HG02678 (cell line): Measurements from ENCODE around the gene RHEBL1.

Source experiments
- ATAC-seq: cut with Tn5 transposase; IDR thresholded peaks from one replicate; pipeline ENCODE4 v1.9.1; 2021; ENCODE audit warnings: mild to moderate bottlenecking, moderate library complexity; ENCODE audit not compliant: unreplicated experiment

Gene RHEBL1

DNA sequence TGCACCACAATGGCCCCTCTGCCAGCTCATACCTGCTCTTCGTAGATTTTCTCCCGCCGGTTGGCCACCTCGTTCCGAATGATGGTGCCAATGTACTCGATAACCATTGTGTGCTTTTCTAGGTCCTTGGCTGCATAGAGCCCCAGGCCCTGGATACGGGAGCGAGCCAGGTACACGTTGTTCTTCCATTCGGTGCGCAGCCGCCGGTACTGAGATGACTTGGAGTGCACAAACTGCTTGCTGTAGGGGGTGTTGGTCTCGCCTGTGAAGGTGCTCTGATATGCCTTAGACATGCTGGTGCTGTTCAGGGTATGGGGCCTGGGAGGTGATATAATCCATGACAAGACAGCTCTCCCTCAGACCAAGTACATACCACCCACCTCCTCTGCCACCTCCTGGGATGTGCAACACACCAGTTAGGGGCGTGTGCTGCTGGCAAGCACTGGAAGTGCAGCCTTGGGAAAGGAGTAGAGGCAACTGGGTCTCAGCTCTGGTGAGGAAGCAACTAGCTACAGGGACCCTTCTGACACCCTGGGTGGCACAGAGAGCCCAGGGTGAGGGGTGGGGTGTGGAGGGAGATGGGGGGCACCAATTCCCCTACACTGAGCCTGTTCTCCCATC, 47.1 kb downstream of the RHEBL1 start:
- no peak for ATAC-seq

DNA sequence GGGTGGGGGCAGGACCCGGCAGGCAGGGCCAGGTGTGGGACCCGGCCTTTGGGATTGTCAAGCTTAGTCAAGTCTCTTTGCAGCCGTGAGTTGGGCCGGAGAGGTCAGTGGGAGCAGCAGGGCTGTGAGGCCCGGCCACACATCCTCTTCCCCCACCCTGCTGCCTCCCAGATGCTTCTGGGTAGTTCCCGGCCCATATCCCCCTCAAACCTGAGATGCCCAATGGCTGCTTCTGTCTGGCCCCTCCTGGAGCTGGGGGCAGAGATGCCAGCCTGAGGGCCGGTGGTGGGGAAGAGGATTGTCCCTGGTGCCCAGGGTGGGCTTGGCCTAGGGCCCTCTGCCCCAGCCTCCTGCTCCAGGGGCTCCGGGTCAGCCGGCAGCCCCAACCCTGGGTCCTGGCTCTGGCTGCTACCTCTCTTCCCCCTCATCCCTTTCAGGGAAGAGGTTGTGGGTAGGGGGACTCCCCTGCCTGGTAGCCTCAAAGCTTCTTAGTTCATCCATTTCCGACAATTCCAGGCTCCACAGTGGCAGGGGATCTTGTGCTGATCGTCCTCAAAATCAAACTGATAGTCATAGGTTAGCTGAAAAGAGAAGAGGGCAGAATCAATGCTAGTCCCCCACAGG, 48.4 kb downstream of the RHEBL1 start:
- no peak for ATAC-seq

GRCh38 chr12:49020441-49020840, 49.3 kb downstream of the RHEBL1 start:
- no peak for ATAC-seq

GRCh38 chr12:49019443-49020324, 50.1 kb downstream of the RHEBL1 start:
- ATAC-seq, result no peak

GRCh38 chr12:49019120-49019430, 50.7 kb downstream of the RHEBL1 start:
- ATAC-seq, result no peak

GRCh38 chr12:49018261-49019119, 51.3 kb downstream of the RHEBL1 start, which contains the start of gene PRKAG1:
Gene PRKAG1, minus strand, starts transcription at chr12:49018776. Its CDS starts 36 bp downstream, at chr12:49018740.
- peak; percentile 93 for ATAC-seq

DNA sequence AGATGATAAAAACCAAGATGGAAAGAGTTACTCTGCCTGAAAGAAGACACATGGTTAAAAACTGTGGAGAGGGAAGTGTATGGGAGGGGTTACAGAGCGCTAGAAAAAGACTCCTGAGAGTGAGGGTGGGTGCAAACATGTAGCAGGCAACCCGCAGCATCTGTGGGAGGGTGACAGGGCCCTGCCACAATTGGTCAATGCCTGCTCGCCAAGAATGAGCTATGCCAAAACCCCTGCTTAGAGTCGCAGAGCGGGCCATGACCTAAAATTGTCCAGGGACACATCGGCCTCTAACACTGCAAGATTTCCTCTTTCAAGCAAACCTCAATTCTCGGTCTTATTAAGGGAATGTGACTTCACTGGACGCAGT, 51.9 kb downstream of the RHEBL1 start:
- peak; percentile 11 for ATAC-seq

GRCh38 chr12:49015196-49015595, 54.6 kb downstream of the RHEBL1 start:
- ATAC-seq, result no peak
